GM21717 (cell line): Measurements from ENCODE around the gene WNT5A.

Experiments used
- ATAC-seq: cut with Tn5 transposase; IDR thresholded peaks from one replicate; pipeline ENCODE4 v1.9.1; 2021; ENCODE audit warnings: mild to moderate bottlenecking, moderate library complexity; ENCODE audit not compliant: unreplicated experiment

WNT5A gene

DNA sequence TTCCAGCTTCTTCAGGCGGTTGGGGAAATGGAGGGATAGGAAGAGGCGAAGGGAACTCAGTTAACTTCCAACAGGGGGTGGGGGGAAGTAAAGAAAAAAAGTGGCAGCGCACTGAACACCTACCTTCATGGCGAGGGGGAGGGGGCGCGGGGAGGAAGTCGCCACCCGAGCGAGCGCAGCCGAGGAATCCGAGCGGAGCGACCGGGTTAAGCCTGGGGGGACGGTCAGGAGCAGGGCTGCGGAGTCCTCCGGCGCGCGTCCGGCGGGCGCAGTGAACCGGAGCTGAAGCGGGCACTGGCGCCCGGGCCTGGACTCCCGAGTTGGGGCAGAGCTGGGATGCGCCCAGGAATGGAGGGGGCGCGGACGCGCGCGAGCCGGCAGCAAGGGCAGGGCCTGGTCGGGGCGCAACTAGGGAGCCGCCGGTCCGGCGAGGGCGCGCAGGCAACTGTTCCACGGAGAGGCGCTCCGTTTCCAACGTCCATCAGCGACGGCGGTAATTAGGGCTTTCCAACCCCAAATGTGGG is at the start of gene WNT5A:
Gene WNT5A, minus strand, starts transcription at position 450 of the 524 bp plus-strand sequence. Its CDS starts 321 bp downstream, at position 129.
- no peak for ATAC-seq

DNA sequence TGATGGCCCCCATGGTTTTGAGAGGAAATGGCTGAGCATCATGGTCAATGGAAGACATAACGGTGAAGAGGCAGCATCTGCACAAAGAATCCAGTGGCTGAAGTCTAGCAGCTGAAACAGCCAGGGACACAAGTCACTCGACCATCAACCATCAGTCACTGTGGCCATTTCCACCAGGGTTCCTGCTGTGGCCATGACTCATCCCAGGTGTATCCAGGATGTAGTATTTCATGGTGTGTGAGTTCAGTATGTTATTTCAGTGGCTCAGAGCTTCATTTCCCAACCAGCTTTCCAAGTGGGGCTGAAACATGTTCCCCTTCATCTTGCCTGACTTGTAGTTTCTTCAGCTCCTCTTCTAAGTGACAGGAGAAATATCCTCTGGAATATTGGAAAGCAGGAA is 47.8 kb upstream of the WNT5A start:
- ATAC-seq = no peak

DNA sequence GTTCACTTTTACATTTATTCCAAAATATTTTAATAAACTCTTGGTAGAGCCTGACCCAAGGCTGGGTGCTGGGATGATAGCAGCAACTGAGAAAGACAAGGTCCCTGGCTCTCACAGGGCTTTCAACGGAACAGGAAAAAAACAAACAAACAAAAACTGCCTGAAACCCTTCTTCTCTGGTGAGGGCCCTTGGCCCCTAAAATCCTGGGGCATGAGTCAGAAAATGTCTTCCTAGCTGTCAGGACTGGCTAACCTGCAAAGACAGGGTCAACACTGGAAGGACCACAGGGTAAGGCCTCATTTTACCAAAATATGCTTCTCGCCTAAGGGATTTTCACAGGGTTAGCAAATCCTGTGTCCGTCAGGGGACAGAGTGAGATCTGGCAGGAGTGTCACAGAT is 45.7 kb upstream of the WNT5A start:
- no peak for ATAC-seq

DNA sequence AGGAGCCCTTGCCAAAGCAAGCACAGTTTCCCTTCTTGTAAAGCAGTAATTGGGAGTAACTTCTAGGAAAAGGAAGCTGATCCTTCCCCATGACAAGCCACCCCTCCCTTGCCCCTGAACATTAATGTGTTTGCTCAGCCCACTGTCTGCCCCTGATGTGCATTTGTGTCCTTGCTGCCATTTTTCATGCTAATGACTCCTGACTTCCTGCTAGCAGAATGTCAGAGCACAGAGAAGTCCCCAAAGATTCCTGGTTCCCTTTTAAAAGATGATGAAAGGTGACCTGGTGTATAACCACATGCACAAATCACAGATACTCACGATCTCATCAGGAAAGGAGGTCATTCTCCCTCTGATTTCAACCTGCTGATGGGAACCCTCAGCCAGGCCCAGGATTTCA is 44.2 kb upstream of the WNT5A start:
- ATAC-seq = no peak

DNA sequence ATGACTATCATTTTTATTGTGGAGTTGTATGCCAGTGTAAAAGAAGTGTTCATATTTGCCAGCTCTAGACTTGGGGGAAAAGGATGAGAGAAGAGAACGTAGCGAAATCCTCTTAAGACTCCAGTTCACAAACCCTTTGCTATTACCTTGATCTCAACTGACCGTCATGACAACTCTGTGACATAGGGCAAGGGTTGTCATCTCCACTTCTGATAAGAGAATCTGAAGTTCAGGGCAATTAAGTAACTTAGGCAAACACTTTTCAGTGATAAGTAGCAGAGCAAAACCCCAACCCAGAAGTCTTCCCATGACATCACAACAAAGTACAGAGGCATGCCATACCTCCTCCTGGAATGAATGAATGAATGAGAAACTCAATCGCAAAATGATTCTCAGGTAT is 40.3 kb upstream of the WNT5A start:
- ATAC-seq = no peak

DNA sequence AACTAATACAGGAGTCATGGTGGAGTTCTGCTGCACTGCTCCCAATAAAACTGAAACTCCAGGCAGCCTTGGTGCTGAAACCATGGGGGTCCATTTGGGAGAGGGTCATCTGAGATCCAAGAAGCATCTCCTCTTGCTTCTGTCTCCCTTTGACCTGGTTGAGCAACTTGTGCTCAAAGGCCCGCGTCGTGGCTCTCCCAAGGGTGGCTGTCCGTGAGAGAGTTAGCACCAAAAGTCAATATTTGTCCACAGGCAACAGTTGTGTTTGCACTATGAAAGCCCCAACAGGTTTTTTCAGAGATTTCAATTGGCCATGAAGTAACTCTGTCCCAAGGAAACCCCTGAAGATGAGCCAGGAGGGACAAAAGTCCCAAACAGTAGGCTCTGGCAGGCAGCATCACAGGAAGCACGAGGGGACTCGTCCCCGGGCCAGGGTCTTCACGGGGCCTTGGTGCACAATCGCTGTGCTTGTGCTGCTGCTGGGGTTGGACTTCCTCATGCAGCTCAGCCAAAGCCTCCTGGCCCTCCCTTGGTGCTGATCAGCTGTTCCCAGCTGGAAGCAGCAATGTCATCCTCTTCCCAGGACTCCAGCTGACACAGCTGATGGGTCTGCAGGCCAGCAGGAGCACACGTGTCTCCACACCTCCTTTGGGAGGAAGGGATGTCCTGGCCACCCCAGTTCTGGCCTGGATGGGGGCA is 39.4 kb upstream of the WNT5A start:
- ATAC-seq = no peak

DNA sequence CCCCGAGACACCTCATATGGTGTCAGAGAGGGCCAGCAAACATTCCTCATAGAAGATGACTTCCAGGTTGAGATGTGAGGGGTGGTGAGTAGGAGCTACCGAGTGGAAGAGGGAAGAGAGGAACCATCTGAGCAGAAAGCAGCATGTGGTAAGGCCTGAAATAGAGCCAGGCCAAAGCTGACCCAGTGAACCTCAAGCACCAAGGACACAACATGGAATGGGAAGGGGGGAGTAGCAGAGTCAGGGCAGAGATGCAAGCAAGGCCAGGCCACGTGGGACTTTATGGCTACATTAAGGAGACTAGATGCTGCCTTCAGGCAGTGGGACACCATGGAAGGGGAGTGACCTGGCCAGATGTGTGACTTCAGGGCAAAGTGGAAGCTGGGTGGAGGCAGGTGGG is 38.3 kb upstream of the WNT5A start:
- ATAC-seq = no peak

DNA sequence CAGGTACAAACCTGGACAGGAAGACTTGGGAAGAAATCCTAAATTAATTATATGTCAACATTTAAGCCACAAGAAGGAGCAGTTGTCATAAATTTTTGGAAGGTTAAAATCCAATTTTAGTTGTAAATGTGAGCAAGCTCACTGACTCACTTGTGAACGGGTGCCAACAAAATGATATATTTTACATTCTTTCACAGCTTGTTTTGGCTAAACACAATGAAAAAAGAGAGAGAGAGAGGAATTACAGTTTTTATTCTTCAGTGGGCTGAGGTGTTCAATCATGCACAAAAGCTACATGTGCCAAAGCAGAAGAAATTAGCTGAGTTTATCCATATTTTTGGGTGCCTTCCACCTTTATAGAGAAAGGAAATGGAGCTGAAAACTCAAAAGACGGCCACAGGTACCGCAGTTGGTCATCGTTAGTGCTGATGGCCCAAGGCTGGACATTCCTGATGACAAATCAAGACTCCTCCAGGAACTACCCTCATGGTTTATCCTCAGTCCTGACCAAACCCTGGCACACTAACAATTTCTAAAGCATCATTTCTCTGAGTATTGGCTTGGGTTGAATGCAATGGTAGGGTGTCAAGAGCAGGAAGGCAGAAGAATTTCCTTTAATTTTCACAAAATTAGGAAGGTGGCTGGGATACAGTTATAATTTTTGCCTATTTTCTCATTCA is 37.6 kb upstream of the WNT5A start:
- ATAC-seq = no peak

DNA sequence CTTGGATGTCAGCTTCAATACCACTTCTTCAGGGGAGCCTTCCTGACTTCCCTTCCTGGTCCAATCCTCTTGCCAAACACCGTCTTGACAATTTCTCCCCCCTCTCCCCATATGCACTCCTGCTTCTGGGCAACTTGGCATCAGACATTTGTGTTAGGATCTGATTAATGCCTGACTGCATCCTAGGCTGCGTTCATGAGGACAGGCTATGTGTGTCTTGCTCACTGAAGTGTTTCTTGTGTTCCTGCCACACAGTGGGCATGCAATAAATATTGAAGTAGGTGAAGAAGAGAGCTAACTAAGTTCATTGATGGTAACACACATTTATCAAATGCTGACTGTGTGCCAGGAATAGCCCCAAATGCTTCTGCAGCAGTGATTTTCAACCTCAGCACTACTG is 36.4 kb upstream of the WNT5A start:
- no peak for ATAC-seq

DNA sequence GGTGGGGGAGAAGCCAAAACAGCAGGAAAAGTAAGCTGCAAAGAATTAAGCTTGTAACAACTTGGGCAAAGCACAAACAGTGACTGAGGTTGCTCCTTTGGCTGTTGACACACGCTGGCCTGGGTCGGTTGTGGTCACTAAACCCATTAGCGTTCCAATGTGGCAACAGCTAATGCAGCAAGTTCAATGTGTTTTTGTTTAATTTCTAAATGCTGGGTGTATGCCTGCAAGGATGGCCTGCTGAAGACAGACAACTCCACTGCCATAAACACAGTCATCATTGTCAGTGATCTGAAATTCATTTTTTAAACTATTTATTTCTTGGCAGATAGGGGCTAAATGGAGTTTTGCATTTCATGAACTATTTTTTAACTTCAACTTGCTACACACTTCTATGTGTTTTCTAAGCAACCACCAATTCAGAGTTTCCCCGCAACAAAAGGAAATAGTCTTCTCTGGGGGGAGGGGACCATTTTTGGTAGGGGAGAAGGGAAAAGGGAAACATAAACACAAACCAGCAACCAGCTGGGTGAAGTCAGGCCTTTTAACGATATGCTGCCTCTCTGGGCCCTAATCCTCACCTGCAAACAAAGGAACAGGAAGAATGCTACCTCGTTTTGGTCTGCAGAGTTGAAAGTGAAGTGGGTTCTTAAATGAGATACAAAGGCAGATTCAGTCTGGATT is 34.8 kb upstream of the WNT5A start:
- no peak for ATAC-seq

DNA sequence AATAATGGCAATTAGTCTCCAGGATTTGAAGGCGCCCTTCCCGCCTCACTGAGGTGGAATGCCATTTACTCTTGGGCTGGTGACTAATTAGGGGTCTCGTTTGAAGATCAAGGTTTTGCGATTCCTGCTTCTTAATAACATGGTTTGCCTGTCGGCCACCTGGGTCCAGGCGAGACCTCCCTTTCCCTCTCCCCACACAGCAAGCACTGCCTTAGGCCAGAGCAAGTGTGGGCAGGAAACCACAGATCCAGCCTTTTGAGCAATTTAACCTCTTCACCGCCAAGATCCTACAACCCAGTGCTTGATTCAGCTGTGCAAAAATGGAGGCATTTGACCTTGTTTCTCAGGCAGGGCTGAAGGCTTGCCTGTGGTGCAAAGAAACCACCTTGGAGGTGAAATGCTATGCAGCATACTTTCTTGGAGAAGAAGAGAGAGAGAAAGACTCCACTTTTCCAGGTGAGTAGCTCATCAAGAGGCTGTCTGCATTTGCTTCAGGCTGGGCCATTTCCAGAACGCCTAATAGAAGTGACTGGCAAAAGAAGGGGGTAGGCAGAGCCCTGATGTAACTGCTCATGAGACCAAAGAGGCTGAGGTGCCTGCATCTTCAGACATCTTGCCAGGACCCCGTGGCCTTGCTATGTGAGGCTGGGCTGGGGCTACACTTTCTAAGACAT is 34.1 kb upstream of the WNT5A start:
- no peak for ATAC-seq

DNA sequence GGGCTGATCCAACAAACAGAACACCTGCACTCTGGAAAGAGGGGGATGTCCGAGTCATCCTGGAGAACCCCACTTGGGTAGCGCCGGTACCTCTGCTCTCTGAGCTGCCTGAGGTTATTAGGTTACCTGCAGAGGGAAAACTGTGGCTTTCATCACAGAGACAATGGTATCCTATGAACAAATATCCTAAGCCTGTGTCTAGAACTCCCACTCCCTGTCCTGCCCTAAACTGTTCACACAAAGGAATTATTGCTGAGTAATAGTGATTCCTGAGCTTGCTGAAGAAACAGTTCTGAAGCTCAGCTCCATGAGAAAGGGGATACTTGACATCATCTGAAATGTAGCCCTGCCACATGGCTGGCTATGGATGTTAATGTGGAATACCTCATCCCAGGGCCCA is 31.9 kb upstream of the WNT5A start:
- ATAC-seq = no peak

DNA sequence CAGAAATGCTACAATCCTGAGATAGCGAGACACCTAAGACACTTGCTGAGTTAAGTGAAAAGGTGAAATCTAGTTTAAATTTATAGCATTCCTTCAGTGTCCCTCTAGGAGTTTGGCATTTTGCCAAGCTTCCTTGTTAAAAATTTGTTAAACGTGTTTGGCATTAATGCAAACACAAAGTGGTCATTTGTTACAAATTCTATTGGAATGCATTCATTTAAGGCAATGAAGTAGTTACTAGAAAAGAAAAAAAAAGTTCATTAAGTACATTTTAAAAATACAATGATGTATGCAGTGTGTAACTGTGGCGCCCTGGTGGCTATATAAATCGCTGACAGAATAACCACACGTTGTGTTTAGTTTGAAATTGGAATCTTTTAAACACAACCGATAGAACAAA is 31.3 kb upstream of the WNT5A start:
- ATAC-seq = no peak

DNA sequence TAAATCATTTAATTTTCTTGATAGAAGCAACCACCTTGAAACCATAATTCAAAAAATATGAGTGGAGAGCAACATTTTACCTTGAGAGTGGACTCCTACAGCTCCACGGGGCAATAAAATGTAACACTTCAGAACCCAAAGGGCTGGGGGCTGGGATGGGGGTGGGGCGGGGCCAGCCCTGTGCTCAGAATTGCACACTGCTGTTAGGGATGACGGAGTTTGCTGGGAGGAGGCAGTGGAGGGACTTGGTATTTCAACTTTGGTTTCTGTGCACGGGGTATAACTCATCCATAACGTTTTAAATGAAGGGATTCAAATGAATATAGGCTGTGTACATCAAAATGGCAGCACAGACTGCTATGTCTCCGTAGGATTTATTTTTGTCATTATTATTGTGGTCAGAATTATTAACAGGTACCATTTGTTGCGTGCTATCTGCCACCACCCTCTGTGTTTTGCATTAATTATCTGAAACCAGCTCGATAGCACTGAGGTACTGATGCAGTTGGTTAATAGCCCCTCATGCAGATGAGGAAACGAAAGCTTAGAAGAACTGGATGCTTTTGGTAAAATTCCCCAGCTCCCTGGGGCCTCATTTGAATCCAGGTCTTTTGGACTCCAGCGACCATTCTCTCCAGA is 29.4 kb upstream of the WNT5A start:
- ATAC-seq = no peak

DNA sequence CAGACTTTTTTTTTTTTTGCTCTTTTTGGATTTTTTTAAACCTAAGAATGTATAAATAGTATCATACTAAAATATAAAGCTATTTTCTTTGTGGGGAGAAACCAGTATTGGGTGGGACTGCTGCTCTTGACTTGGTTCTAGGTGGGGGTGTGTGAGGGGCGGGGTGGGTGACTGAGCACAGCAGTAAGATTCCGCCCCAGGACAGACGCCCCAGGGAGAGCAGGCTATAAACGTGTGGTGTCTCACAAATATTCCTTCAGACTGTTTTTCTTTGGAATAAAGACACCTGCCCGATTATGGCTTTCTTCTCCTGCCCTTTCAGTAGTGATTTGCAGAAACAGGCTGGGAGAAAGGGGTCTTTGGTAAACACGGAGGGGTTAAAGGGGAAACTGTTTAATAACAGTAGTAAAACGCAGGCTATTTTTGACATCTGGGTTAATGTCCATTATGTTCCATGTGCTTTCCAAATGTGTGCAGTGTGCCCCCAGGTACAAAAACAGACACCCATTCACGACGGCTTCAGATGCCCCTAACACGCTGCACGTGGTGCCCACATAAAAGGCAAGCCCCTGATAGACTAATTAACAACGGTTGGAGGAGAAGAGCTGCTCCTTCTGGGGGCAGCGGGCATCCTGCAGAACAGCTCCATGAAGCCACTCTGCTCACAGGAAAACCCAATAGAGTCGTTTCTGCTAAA is 28.6 kb upstream of the WNT5A start:
- no peak for ATAC-seq

DNA sequence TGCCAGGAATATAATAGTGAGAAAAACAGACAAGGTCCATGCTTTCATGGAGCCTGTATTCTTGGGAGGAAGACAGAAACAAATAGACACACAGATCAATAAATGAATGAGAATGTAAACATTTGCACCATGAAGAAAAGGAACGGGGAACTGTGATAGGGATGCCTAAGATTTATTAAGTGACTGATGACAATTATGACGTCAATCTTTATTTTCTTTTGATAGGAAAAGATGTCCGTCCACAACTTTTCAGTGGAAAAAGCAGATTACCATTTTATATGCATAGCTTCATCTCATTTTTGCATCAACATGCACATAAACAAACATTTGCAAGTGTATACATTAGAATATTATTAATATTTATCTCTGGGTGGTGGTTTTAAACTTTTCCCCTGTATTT is 27.9 kb upstream of the WNT5A start:
- ATAC-seq = no peak

DNA sequence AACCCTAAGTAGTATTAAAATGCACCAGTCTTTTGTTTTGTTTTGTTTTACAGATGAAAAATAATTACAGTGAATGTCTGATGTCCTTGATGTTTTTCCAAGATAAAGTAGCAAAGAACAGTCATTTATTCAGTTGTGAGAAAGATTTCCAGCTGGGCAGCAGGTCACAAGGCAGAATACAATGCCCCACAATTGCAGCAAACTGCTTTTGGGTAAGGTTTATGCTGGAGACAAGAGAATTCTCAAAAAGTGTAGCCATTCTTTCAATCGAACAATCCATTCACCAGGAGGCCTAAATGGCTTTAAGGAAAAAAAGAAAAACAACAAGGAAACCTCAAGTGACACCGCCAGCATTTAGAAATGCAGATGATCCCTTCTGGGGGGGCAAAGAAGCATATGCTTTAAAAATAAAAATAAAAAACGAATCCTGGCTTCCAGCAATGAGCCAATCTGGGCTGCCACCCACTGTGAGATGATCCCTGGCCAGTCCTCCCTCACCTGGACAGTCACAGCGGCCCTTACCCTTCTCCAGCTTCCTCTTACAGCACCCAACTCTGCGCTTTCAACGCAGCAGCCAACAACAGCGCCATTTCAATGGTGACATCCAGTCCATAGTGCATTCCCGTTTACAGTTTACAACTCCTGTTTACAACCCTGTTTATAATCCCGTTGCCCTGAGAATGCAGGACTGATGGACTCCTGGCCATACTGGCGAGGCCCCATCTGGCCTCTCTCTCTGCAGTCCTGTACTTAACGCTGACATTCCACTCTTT is 25.7 kb upstream of the WNT5A start:
- no peak for ATAC-seq

DNA sequence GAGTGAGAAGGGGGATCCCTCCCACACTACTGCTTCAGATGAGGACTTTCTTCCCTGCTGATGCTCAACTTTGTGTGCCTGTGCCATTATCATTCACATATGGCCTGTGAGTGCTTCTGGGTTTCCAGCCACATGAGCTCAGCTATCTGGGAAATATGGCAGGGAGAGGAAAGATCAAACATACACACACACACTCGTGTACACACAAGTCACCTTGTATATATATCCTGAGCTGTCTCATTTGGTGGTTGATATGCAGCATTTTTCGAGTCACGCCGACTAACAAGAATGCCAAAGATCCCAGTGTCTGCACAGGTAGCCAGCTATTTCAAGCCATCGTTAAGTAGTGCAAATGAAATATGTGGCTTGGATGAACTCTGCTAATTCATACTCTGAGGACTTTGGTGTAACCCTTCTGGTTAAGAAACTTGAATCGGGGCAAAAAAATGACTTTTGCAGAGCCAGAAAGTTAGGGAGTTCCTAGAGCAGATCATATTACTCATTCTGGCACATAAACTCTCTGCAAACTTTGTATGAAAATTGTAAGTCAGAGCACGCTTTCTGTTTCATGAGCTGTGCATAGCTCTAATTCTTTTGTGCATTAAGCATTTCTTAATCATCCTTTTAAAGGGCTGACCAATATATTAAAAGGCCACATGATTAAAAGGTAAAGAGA is 24.9 kb upstream of the WNT5A start:
- no peak for ATAC-seq

DNA sequence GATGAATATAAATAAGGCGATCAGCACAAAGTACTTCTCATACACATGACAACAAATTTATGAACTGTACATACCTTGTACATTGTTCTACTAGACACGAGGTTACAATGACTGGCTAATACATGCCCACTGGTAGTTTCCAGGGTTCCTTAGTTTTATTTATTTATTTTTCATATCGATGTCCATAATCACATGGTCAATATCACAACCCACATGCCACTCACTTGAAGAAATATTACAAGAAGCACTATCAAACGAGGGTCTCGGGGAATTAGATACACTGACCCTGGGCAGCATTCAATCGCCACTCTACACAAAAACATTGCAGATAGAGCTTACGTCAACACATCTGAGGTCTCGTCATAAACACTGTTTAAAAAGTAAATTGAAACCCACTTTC is 21.2 kb upstream of the WNT5A start:
- no peak for ATAC-seq
